Activated T-helper 2 cell treated with anti-CD3 and anti-CD28 coated beads, Interferon-gamma antibody, Interleukin-2, Interleukin-4, amounts not matched to agents 10 μg/mL and 5 μg/mL and 100 μg/mL, durations not matched to agents 14 hours and 24 hours and 36 hours (primary cell): ENCODE measurements around the gene FERMT1. TPM values are rescaled to one million over a fixed set of nuclear protein-coding genes. Genes with fewer than 3 reads are reported as not detected.
"Not testable (repeated sequence)": the region's sequence is repeated elsewhere in the genome, so short reads cannot be mapped to it uniquely, and the experiment has no call there.

Experiments used
- DNase-seq: peaks from one replicate; pipeline ENCODE4 v3.0.0; 2021; ENCODE audit warnings: low spot score
- H3K27ac Mint-ChIP-seq: one replicate; pipeline ENCODE4 v1.8.0; 2021; ENCODE audit warnings: mixed read lengths
- H3K27me3 Mint-ChIP-seq: one replicate; pipeline ENCODE4 v1.8.0; 2021; ENCODE audit warnings: low read depth, mixed read lengths
- H3K36me3 Mint-ChIP-seq: one replicate; pipeline ENCODE4 v1.8.0; 2021; ENCODE audit warnings: low read depth, mixed read lengths
- H3K4me1 Mint-ChIP-seq: one replicate; pipeline ENCODE4 v1.8.0; 2021; ENCODE audit warnings: low read depth, mixed read lengths
- H3K4me3 Mint-ChIP-seq: one replicate; pipeline ENCODE4 v1.8.0; 2021; ENCODE audit warnings: low read depth, mild to moderate bottlenecking, moderate library complexity, mixed read lengths
- H3K9me3 Mint-ChIP-seq: one replicate; pipeline ENCODE4 v1.8.0; 2021; ENCODE audit warnings: mixed read lengths
- intact Hi-C: fragments of 100-400 bp; cut with micrococcal nuclease; formaldehyde crosslinking; loops from one replicate; pipeline ENCODE4 v1.15.1; 2023
- total RNA-seq: library from RNA; stranded (reverse); gene quantifications from 2 replicates; pipeline ENCODE4 v1.2.3, GENCODE V29; 2022

FERMT1 gene
- total RNA-seq, 1 donor from 2014 or later = 0.84 TPM

- no peaks in the 10 kb centered on the region for H3K9me3 Mint-ChIP-seq
- no peaks in the 10 kb centered on the region for H3K4me1 Mint-ChIP-seq
- H3K27me3 Mint-ChIP-seq = peaks cover 36% of the 10 kb centered on the region
- H3K4me3 Mint-ChIP-seq = no peak overlapping the region
- no peak for DNase-seq
- intact Hi-C loops = no loop called here
- no peak overlapping the region for H3K27ac Mint-ChIP-seq
- no peaks in the 10 kb centered on the region for H3K36me3 Mint-ChIP-seq
Measured at GRCh38 chr20:6055981-6056569, 66.8 kb downstream of the FERMT1 start.

- Mint-ChIP-seq H3K4me3 (no peak overlapping the region), H3K27ac (no peak overlapping the region), H3K9me3 (no peaks in the 10 kb centered on the region), H3K4me1 (no peaks in the 10 kb centered on the region), H3K36me3 (no peaks in the 10 kb centered on the region), H3K27me3 (peaks cover 44% of the 10 kb centered on the region)
- intact Hi-C loops = no loop called here
- DNase-seq = no peak
Measured at GRCh38 chr20:6055161-6055783, 67.6 kb downstream of the FERMT1 start.

GRCh38 chr20:6054689-6055051 lies 68.2 kb downstream of the FERMT1 start:
- intact Hi-C loops, H3K4me3 Mint-ChIP-seq, H3K36me3 Mint-ChIP-seq, H3K27ac Mint-ChIP-seq, H3K9me3 Mint-ChIP-seq, DNase-seq, H3K4me1 Mint-ChIP-seq: not testable (repeated sequence)
- peaks cover 48% of the 10 kb centered on the region for H3K27me3 Mint-ChIP-seq

- H3K4me3 Mint-ChIP-seq = peak within 1 kb of the TSS; percentile 17
- peaks cover 45% of the 10 kb centered on the region for H3K27me3 Mint-ChIP-seq
- DNase-seq = no peak
- no peaks in the 10 kb centered on the region for H3K9me3 Mint-ChIP-seq
- no peak within 1 kb of the TSS for H3K27ac Mint-ChIP-seq
- no peaks in the 10 kb centered on the region for H3K4me1 Mint-ChIP-seq
- intact Hi-C loops = no loop called here
- no peaks in the 10 kb centered on the region for H3K36me3 Mint-ChIP-seq
Measured at GRCh38 chr20:6053776-6054688, 68.8 kb downstream of the FERMT1 start, which contains the start of gene LRRN4. TSS of gene LRRN4 (minus strand) at chr20:6054060. CDS start at chr20:6052799, 1,261 bp downstream.

GRCh38 chr20:6053064-6053775 lies 69.6 kb downstream of the FERMT1 start:
- no peaks in the 10 kb centered on the region for H3K4me1 Mint-ChIP-seq
- peak overlapping the region; percentile 17 for H3K4me3 Mint-ChIP-seq
- DNase-seq = no peak
- intact Hi-C loops = no loop called here
- H3K36me3 Mint-ChIP-seq = no peaks in the 10 kb centered on the region
- no peaks in the 10 kb centered on the region for H3K9me3 Mint-ChIP-seq
- H3K27ac Mint-ChIP-seq = no peak overlapping the region
- H3K27me3 Mint-ChIP-seq = peaks cover 42% of the 10 kb centered on the region

- Mint-ChIP-seq H3K36me3 (no peaks in the 10 kb centered on the region), H3K4me1 (no peaks in the 10 kb centered on the region), H3K27ac (no peak overlapping the region), H3K4me3 (no peak overlapping the region), H3K27me3 (peaks cover 31% of the 10 kb centered on the region), H3K9me3 (no peaks in the 10 kb centered on the region)
- DNase-seq = no peak
- intact Hi-C loops = no loop called here
Measured at GRCh38 chr20:6051505-6051904, 71.3 kb downstream of the FERMT1 start.

- H3K4me1 Mint-ChIP-seq = no peaks in the 10 kb centered on the region
- no peaks in the 10 kb centered on the region for H3K9me3 Mint-ChIP-seq
- DNase-seq = no peak
- H3K27ac Mint-ChIP-seq = no peak overlapping the region
- no peak overlapping the region for H3K4me3 Mint-ChIP-seq
- peaks cover 28% of the 10 kb centered on the region for H3K27me3 Mint-ChIP-seq
- intact Hi-C loops = no loop called here
- no peaks in the 10 kb centered on the region for H3K36me3 Mint-ChIP-seq
Measured at GRCh38 chr20:6048391-6048790, 74.4 kb downstream of the FERMT1 start.

- H3K27me3 Mint-ChIP-seq = peaks cover 15% of the 10 kb centered on the region
- H3K4me1 Mint-ChIP-seq = no peaks in the 10 kb centered on the region
- intact Hi-C loops = no loop called here
- DNase-seq = no peak
- H3K4me3 Mint-ChIP-seq = no peak overlapping the region
- peaks cover 7% of the 10 kb centered on the region for H3K36me3 Mint-ChIP-seq
- H3K27ac Mint-ChIP-seq = no peak overlapping the region
- no peaks in the 10 kb centered on the region for H3K9me3 Mint-ChIP-seq
Measured at GRCh38 chr20:6046432-6046831, 76.4 kb downstream of the FERMT1 start.

- Mint-ChIP-seq H3K27ac (no peak overlapping the region), H3K4me3 (no peak overlapping the region), H3K4me1 (no peaks in the 10 kb centered on the region), H3K27me3 (peaks cover 7% of the 10 kb centered on the region), H3K36me3 (peaks cover 11% of the 10 kb centered on the region), H3K9me3 (no peaks in the 10 kb centered on the region)
- DNase-seq = no peak
- intact Hi-C loops = no loop called here
Measured at GRCh38 chr20:6045566-6045965, 77.3 kb downstream of the FERMT1 start.

- no peak overlapping the region for H3K4me3 Mint-ChIP-seq
- no peak for DNase-seq
- H3K4me1 Mint-ChIP-seq = no peaks in the 10 kb centered on the region
- H3K9me3 Mint-ChIP-seq = no peaks in the 10 kb centered on the region
- H3K27me3 Mint-ChIP-seq = no peaks in the 10 kb centered on the region
- peaks cover 22% of the 10 kb centered on the region for H3K36me3 Mint-ChIP-seq
- H3K27ac Mint-ChIP-seq = no peak overlapping the region
- intact Hi-C loops = no loop called here
Measured at GRCh38 chr20:6044115-6044514, 78.7 kb downstream of the FERMT1 start.

GRCh38 chr20:6041808-6042265 lies 81.0 kb downstream of the FERMT1 start:
- Mint-ChIP-seq H3K36me3 (peaks cover 37% of the 10 kb centered on the region), H3K4me3 (no peak overlapping the region), H3K4me1 (no peaks in the 10 kb centered on the region), H3K27me3 (no peaks in the 10 kb centered on the region), H3K27ac (no peak overlapping the region), H3K9me3 (no peaks in the 10 kb centered on the region)
- intact Hi-C loops = no loop called here
- no peak for DNase-seq

- no peaks in the 10 kb centered on the region for H3K4me1 Mint-ChIP-seq
- no peak overlapping the region for H3K27ac Mint-ChIP-seq
- no peaks in the 10 kb centered on the region for H3K9me3 Mint-ChIP-seq
- H3K4me3 Mint-ChIP-seq = no peak overlapping the region
- intact Hi-C loops = no loop called here
- DNase-seq = no peak
- H3K27me3 Mint-ChIP-seq = no peaks in the 10 kb centered on the region
- peaks cover 37% of the 10 kb centered on the region for H3K36me3 Mint-ChIP-seq
Measured at GRCh38 chr20:6040958-6041807, 81.6 kb downstream of the FERMT1 start.
